Gastrocnemius medialis (tissue), 4 donors: ENCODE measurements around the gene BBS9. TPM values are rescaled to one million over a fixed set of nuclear protein-coding genes. Genes with fewer than 3 reads are reported as not detected.
A peak's percentile ranks its signal among the peaks of the same experiment; 100 is the strongest.

Source experiments
- ATAC-seq, 2 donors: fragments of 150-250 bp; one replicate each; pipeline ENCODE4 v1.9.1; 2016
- DNase-seq, 2 donors: peaks; one replicate each; pipeline ENCODE4 v3.0.0-alpha.2; 2019
- H3K27ac ChIP-seq, 4 donors: fragments of 200-600 bp; sonication (generic); 1 replicate in 1 of 4; 2 replicates in 3 of 4; pipeline ENCODE4 v1.5.1; 2016 to 2018; ENCODE audit warnings: mild to moderate bottlenecking in 2 of 4, moderate library complexity in 1 of 4
- H3K27me3 ChIP-seq, 3 donors: fragments of 200-600 bp; sonication (generic) in 2 of 3; 1 replicate in 1 of 3; 2 replicates in 2 of 3; pipeline versions ENCODE4 v1.5.1 to v1.6.0; 2016 to 2019; ENCODE audit warnings: mild to moderate bottlenecking in 1 of 3, moderate library complexity in 1 of 3
- H3K36me3 ChIP-seq, 2 donors: fragments of 200-600 bp; sonication (generic) in 1 of 2; one replicate each; pipeline ENCODE4 v1.5.1; 2017 to 2018
- H3K4me1 ChIP-seq, 2 donors: fragments of 200-600 bp; sonication (generic) in 1 of 2; one replicate each; pipeline ENCODE4 v1.5.1; 2016 to 2017; ENCODE audit warnings: mild to moderate bottlenecking in 2 of 2
- H3K4me3 ChIP-seq, 4 donors: fragments of 200-600 bp; sonication (generic) in 3 of 4; 1 replicate in 1 of 4; 2 replicates in 3 of 4; pipeline ENCODE4 v1.5.1; 2016 to 2019; ENCODE audit warnings: mild to moderate bottlenecking in 2 of 4
- H3K9me3 ChIP-seq, 3 donors: fragments of 200-600 bp; sonication (generic) in 2 of 3; 1 replicate in 1 of 3; 2 replicates in 2 of 3; pipeline ENCODE4 v1.5.1; 2016 to 2019
- POLR2A ChIP-seq, 2 donors: fragments of 450-650 bp; IDR thresholded peaks; one replicate each; pipeline ENCODE4 v1.6.1; 2017; ENCODE audit warnings: antibody characterized with exemption in 2 of 2, mild to moderate bottlenecking in 2 of 2, moderate library complexity in 2 of 2
- in situ Hi-C, 4 donors: fragments of 200-750 bp; cut with MboI; loops; one replicate each; pipeline versions ENCODE4 v1.15.0 to v1.8.0; 2017; ENCODE audit warnings: low sequenced_read_pairs in 4 of 4
- intact Hi-C: fragments of 100-400 bp; cut with DNase I; formaldehyde crosslinking; loops from one replicate; pipeline ENCODE4 v1.15.1; 2023; ENCODE audit warnings: low total_unique reads
- total RNA-seq, 4 donors: library from RNA; depleted of rRNA; stranded (reverse); fragments of >200 nt; gene quantifications; one replicate each; pipeline versions ENCODE4 v1.1.0 to v1.2.3, GENCODE V29; 2016
- TF ChIP-seq, protein P1 (sequence below), 5 experiments: fragments of 450-650 bp in 3 of 5; fragments of 200-600 bp in 2 of 5; sonication (generic) in 2 of 5; IDR thresholded peaks in 4 of 5; conservative IDR thresholded peaks in 1 of 5; 1 replicate in 4 of 5; 2 replicates in 1 of 5; pipeline ENCODE4 v1.5.1; 2016 to 2019; ENCODE audit warnings: antibody characterized with exemption in 5 of 5, mild to moderate bottlenecking in 3 of 5, moderate library complexity in 3 of 5

BBS9 gene
- total RNA-seq, 4 donors from 2014 or later = 3.5 to 6.5 (median 5.4) TPM

DNA sequence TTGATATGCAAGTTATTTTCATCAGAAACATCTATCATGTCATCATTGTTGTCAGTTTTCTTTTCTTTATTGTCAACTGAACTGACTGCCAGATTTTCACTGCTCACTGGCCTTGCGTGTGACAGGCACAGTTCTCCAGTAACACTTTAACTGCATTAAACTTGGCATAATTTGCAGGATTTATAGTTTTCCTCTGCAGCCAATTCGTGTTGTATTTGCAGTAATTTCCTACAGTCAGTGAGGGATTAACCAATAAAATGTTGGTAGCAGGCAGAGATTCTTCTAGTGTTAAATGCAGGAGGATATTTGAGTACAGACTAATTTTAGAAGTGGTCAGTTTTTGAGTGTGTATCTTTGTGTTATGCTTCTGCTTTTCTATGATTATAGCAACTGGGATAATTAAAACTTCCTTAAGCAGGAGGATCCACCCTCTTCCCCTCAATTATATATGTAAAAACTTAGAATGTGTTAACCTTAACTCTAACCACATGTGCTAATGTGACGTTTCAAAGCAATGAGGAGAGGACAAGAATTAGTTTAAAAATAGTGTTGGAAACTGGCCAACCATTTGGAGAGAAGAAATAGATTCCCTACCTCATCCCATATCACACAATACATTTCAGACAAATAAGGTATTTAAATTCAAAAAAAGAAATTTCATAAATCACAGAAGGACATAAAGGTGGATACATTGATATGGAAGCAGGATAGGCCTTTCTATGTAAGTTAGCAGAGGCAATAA is 410.5 kb downstream of the BBS9 start:
- no peak for ATAC-seq
- Histone ChIP-seq H3K4me3 (no peak overlapping the region), H3K27ac (no peak overlapping the region), H3K4me1 (peaks cover 16 to 39% of the 10 kb centered on the region in 2 donors), H3K9me3 (no peaks in the 10 kb centered on the region), H3K27me3 (no peaks in the 10 kb centered on the region), H3K36me3 (no peaks in the 10 kb centered on the region)
- intact Hi-C loops = no loop called here
- DNase-seq = no peak
- in situ Hi-C loops = no loop called here
- TF ChIP-seq, protein P1, sequence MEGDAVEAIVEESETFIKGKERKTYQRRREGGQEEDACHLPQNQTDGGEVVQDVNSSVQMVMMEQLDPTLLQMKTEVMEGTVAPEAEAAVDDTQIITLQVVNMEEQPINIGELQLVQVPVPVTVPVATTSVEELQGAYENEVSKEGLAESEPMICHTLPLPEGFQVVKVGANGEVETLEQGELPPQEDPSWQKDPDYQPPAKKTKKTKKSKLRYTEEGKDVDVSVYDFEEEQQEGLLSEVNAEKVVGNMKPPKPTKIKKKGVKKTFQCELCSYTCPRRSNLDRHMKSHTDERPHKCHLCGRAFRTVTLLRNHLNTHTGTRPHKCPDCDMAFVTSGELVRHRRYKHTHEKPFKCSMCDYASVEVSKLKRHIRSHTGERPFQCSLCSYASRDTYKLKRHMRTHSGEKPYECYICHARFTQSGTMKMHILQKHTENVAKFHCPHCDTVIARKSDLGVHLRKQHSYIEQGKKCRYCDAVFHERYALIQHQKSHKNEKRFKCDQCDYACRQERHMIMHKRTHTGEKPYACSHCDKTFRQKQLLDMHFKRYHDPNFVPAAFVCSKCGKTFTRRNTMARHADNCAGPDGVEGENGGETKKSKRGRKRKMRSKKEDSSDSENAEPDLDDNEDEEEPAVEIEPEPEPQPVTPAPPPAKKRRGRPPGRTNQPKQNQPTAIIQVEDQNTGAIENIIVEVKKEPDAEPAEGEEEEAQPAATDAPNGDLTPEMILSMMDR (IDR thresholded peaks at IDR 0.05 in 4 of 5, conservative IDR thresholded peaks at IDR 0.05 in 1 of 5) = no peak
- no peak for TF ChIP-seq POLR2A (IDR thresholded peaks at IDR 0.05)

DNA sequence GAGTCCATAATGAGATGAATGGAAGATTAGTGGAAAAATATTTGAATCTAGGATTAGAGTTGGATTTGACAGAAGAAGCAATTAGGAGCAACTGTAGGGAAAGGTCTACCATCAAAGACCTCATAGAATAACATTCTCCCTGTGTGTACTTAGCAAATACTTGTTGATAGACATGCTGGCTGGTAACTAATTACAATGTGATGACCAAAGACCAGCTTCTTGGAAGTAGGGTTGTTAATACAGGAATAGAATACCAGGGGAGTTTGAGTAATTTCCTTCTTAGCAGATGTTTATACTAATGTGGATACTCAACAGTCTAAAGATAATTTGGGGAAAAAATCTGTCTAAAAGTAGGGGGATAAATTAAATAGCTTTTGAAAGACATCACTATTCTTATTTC is 418.5 kb downstream of the BBS9 start:
- no peaks in the 10 kb centered on the region for H3K9me3 ChIP-seq
- DNase-seq (no peak), ATAC-seq (no peak)
- H3K27ac ChIP-seq = no peak overlapping the region
- H3K36me3 ChIP-seq = no peaks in the 10 kb centered on the region
- no peaks in the 10 kb centered on the region for H3K27me3 ChIP-seq
- intact Hi-C loops (no loop called here), in situ Hi-C loops (no loop called here)
- H3K4me3 ChIP-seq = no peak overlapping the region
- TF ChIP-seq, protein P1 (IDR thresholded peaks at IDR 0.05 in 4 of 5, conservative IDR thresholded peaks at IDR 0.05 in 1 of 5) = no peak
- no peak for TF ChIP-seq POLR2A (IDR thresholded peaks at IDR 0.05)
- peaks cover 9 to 16% of the 10 kb centered on the region in 2 donors for H3K4me1 ChIP-seq

- in situ Hi-C loops = no loop called here
- H3K27ac ChIP-seq = peak overlapping the region in 3 of 4 donors; percentile 39 to 68 (median 61)
These were observed 421.0 kb downstream of the BBS9 start for GRCh38 chr7:33550363-33550762.

DNA sequence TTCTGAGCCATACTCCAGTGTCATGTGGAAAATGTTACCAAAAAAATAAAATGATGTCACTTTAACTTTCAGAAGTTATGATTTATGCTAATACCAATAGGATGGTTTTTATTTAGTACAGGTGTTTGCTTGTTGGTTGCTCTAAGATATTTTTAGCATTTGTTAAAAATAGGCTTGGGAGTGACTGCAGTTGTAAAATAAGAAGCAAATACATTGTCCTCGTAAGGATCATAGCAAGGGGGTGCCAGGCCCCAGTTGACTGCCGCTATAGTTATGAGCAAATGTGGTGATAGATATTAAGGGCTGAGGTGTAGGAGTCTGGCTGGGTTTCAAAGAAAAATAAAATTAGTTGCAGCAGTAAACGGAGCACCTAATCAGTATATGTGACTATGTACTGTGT is 421.6 kb downstream of the BBS9 start:
- in situ Hi-C loops = no loop called here
- Histone ChIP-seq H3K4me1 (peaks cover 30 to 41% of the 10 kb centered on the region in 2 donors), H3K27ac (peak overlapping the region in 3 of 4 donors; percentile 39 to 68 (median 61)), H3K4me3 (no peak overlapping the region), H3K27me3 (no peaks in the 10 kb centered on the region), H3K9me3 (no peaks in the 10 kb centered on the region), H3K36me3 (no peaks in the 10 kb centered on the region)
- DNase-seq = no peak
- ATAC-seq = peak in 1 of 2 donors; percentile 84
- intact Hi-C loops = loop anchor here (5.0 kb wide), 1 partner anchor 49 kb away; no protein-coding TSS in a partner anchor
- TF ChIP-seq, protein P1 (IDR thresholded peaks at IDR 0.05 in 4 of 5, conservative IDR thresholded peaks at IDR 0.05 in 1 of 5) = no peak
- TF ChIP-seq POLR2A (IDR thresholded peaks at IDR 0.05) = peak in 1 of 2 donors; percentile 8

More at GRCh38 chr7:33550363-33550762, 421.0 kb downstream of the BBS9 start:
- no peak for ATAC-seq
- Histone ChIP-seq H3K27me3 (no peaks in the 10 kb centered on the region), H3K9me3 (no peaks in the 10 kb centered on the region), H3K36me3 (no peaks in the 10 kb centered on the region), H3K4me1 (peaks cover 24 to 37% of the 10 kb centered on the region in 2 donors), H3K4me3 (no peak overlapping the region)
- TF ChIP-seq POLR2A (IDR thresholded peaks at IDR 0.05) = no peak
- TF ChIP-seq, protein P1 (IDR thresholded peaks at IDR 0.05 in 4 of 5, conservative IDR thresholded peaks at IDR 0.05 in 1 of 5) = no peak
- no peak for DNase-seq
- intact Hi-C loops = loop anchor here (5.0 kb wide), 1 partner anchor 48 kb away; no protein-coding TSS in a partner anchor
